H1 (cell line): ENCODE results near the gene TYSND1. TPM values are rescaled to one million over a fixed set of nuclear protein-coding genes. Genes with fewer than 3 reads are reported as not detected.

Source experiments
- CTCF ChIA-PET: fragments of 300-600 bp; sonication (Branson Sonifier 250); formaldehyde crosslinking; loops from one replicate; lab custom pipeline; 2021; ENCODE audit not compliant: partially characterized antibody; lab: Charles Lee
- POLR2A ChIA-PET: fragments of 300-600 bp; sonication (Branson Sonifier 250); formaldehyde crosslinking; loops from one replicate; lab custom pipeline; 2021; ENCODE audit warnings: inconsistent platforms; ENCODE audit not compliant: partially characterized antibody; lab: Charles Lee
- DNase-seq, 2 experiments: peaks; one replicate each; pipeline versions ENCODE4 v3.0.0 to v3.0.0-alpha.2; 2010 to 2022; ENCODE audit warnings: low spot score in 2 of 2, low read depth in 1 of 2, mixed read lengths in 1 of 2
- FAIRE-seq: peaks from 2 replicates; lab custom pipeline; 2011; peaks lifted over from hg19 to GRCh38; lab: Jason Lieb, UNC
- H2AFZ ChIP-seq: 2 replicates; pipeline ENCODE4 v1.8.1; 2012; ENCODE audit warnings: low read length, inconsistent platforms
- H2AK5ac ChIP-seq: 2 replicates; pipeline ENCODE4 v1.6.1; 2013; ENCODE audit warnings: low read depth, low read length
- H2BK120ac ChIP-seq: replicated peaks from 2 replicates; pipeline ENCODE3; 2013; ENCODE audit warnings: low read depth, low read length, inconsistent platforms
- H2BK12ac ChIP-seq: 2 replicates; pipeline ENCODE4 v1.6.1; 2013; ENCODE audit warnings: low read depth, low read length
- H2BK15ac ChIP-seq: 2 replicates; pipeline ENCODE4 v1.6.1; 2013; ENCODE audit warnings: low read length
- H2BK20ac ChIP-seq: 2 replicates; pipeline ENCODE4 v1.6.1; 2013; ENCODE audit warnings: low read length
- H2BK5ac ChIP-seq: 2 replicates; pipeline ENCODE4 v1.6.1; 2013; ENCODE audit warnings: low read depth, low read length
- H3K14ac ChIP-seq: 2 replicates; pipeline ENCODE4 v1.6.1; 2013; ENCODE audit warnings: inconsistent platforms; ENCODE audit not compliant: insufficient read length
- H3K18ac ChIP-seq: 2 replicates; pipeline ENCODE4 v1.6.1; 2013; ENCODE audit warnings: low read length; ENCODE audit errors: extremely low read depth
- H3K23ac ChIP-seq: 2 replicates; pipeline ENCODE4 v1.6.1; 2013; ENCODE audit warnings: inconsistent platforms; ENCODE audit not compliant: insufficient read length
- H3K23me2 ChIP-seq: 2 replicates; pipeline ENCODE4 v1.6.1; 2013; ENCODE audit warnings: low read depth, low read length
- H3K27ac ChIP-seq: 2 replicates; pipeline ENCODE4 v1.6.1; 2011; ENCODE audit warnings: low read depth, low read length, inconsistent platforms
- H3K27me3 ChIP-seq, 4 experiments: replicated peaks in 1 of 4; 1 replicate in 1 of 4; 2 replicates in 3 of 4; pipeline versions ENCODE4 v1.6.1 to v1.8.1; 2011 to 2013; ENCODE audit warnings: low read length in 3 of 4, mild to moderate bottlenecking in 3 of 4, inconsistent platforms in 2 of 4, mixed read lengths in 2 of 4, moderate library complexity in 1 of 4; ENCODE audit not compliant: control insufficient read depth in 3 of 4, insufficient read depth in 3 of 4; ENCODE audit errors: extremely low read depth in 1 of 4
- H3K36me3 ChIP-seq, 4 experiments: 2 replicates each; pipeline versions ENCODE4 v1.6.1 to v1.8.1; 2011 to 2013; ENCODE audit warnings: mild to moderate bottlenecking in 4 of 4, low read length in 3 of 4, moderate library complexity in 2 of 4, control low read depth in 1 of 4, inconsistent platforms in 1 of 4; ENCODE audit not compliant: insufficient read depth in 4 of 4, control insufficient read depth in 2 of 4
- H3K4ac ChIP-seq: replicated peaks from 2 replicates; pipeline ENCODE3; 2013; ENCODE audit warnings: low read length, low read depth, mixed read lengths, inconsistent platforms; ENCODE audit not compliant: insufficient read length
- H3K4me1 ChIP-seq, 4 experiments: replicated peaks in 1 of 4; 1 replicate in 1 of 4; 2 replicates in 3 of 4; pipeline versions ENCODE4 v1.6.1 to v1.8.1; 2011 to 2013; ENCODE audit warnings: low read length in 3 of 4, inconsistent platforms in 2 of 4, mixed read lengths in 1 of 4; ENCODE audit not compliant: insufficient read depth in 4 of 4, control insufficient read depth in 3 of 4
- H3K4me2 ChIP-seq, 2 experiments: 2 replicates each; pipeline versions ENCODE4 v1.6.1 to v1.8.1; 2011 to 2013; ENCODE audit warnings: low read depth in 2 of 2, low read length in 2 of 2, control low read depth in 1 of 2, inconsistent platforms in 1 of 2, mild to moderate bottlenecking in 1 of 2; ENCODE audit not compliant: insufficient read depth in 1 of 2
- H3K4me3 ChIP-seq, 4 experiments: fragments of 200-600, 300-600 bp in 1 of 4; sonication (generic), shearing (Covaris generic), sonication (Bioruptor Twin) in 1 of 4; 2 replicates each; pipeline versions ENCODE4 v1.5.1 to v1.8.1; 2011 to 2016; ENCODE audit warnings: low read length in 4 of 4, low read depth in 3 of 4, control low read depth in 2 of 4, inconsistent platforms in 2 of 4, mild to moderate bottlenecking in 2 of 4, mixed read lengths in 1 of 4, moderate library complexity in 1 of 4; ENCODE audit not compliant: insufficient read depth in 2 of 4; ENCODE audit errors: extremely low read depth in 1 of 4
- H3K56ac ChIP-seq: replicated peaks from 2 replicates; pipeline ENCODE3; 2013; ENCODE audit warnings: low read depth, mild to moderate bottlenecking, mixed read lengths, low read length, inconsistent platforms; ENCODE audit not compliant: insufficient read length
- H3K79me1 ChIP-seq: 2 replicates; pipeline ENCODE4 v1.6.1; 2013; ENCODE audit warnings: low read depth, low read length, control low read depth
- H3K79me2 ChIP-seq, 2 experiments: 2 replicates each; pipeline versions ENCODE4 v1.6.1 to v1.8.1; 2012 to 2013; ENCODE audit warnings: low read length in 2 of 2, mild to moderate bottlenecking in 2 of 2, inconsistent platforms in 1 of 2; ENCODE audit not compliant: insufficient read depth in 2 of 2, control insufficient read depth in 1 of 2
- H3K9ac ChIP-seq, 4 experiments: replicated peaks in 1 of 4; 1 replicate in 1 of 4; 2 replicates in 3 of 4; pipeline versions ENCODE4 v1.6.1 to v1.8.1; 2011 to 2013; ENCODE audit warnings: low read depth in 3 of 4, low read length in 3 of 4, control low read depth in 2 of 4, mild to moderate bottlenecking in 2 of 4, moderate library complexity in 2 of 4, inconsistent platforms in 1 of 4; ENCODE audit errors: extremely low read depth in 1 of 4
- H3K9me3 ChIP-seq, 2 experiments: 2 replicates each; pipeline versions ENCODE4 v1.6.1 to v1.8.1; 2012 to 2013; ENCODE audit warnings: mild to moderate bottlenecking in 2 of 2, moderate library complexity in 2 of 2, control low read depth in 1 of 2, inconsistent platforms in 1 of 2, low read depth in 1 of 2, low read length in 1 of 2, mixed read lengths in 1 of 2; ENCODE audit not compliant: insufficient read depth in 2 of 2
- H4K20me1 ChIP-seq, 2 experiments: replicated peaks in 1 of 2; 2 replicates each; pipeline versions ENCODE3 to v1.8.1; 2011 to 2013; ENCODE audit warnings: inconsistent platforms in 2 of 2, low read length in 2 of 2, mild to moderate bottlenecking in 1 of 2; ENCODE audit not compliant: insufficient read depth in 2 of 2, control insufficient read depth in 1 of 2
- H4K5ac ChIP-seq: 2 replicates; pipeline ENCODE4 v1.6.1; 2013; ENCODE audit warnings: low read length, low read depth, mixed read lengths, inconsistent platforms; ENCODE audit not compliant: insufficient read length
- H4K8ac ChIP-seq: 2 replicates; pipeline ENCODE4 v1.8.0; 2013; ENCODE audit warnings: mild to moderate bottlenecking, moderate library complexity, low read length, inconsistent platforms; ENCODE audit not compliant: insufficient read depth; ENCODE audit errors: extremely low read depth
- H4K91ac ChIP-seq: replicated peaks from 2 replicates; pipeline ENCODE3; 2013; ENCODE audit warnings: low read length, mixed read lengths, inconsistent platforms; ENCODE audit not compliant: insufficient read length
- CHD7 ChIP-seq: fragments of 300-600 bp; sonication (generic); IDR thresholded peaks from 2 replicates; pipeline ENCODE4 v1.7.1; 2012; ENCODE audit warnings: low read length, moderate library complexity, mild to moderate bottlenecking, inconsistent platforms; ENCODE audit not compliant: insufficient replicate concordance
- WGBS, 2 experiments: shearing (Covaris generic) in 1 of 2; methylation state at CpG; one replicate each; pipeline versions ENCODE4 v1.1.6 to v1.1.7; 2013 to 2015; ENCODE audit warnings: low lambda C conversion rate in 2 of 2, mixed read lengths in 2 of 2, inconsistent platforms in 1 of 2, low coverage in 1 of 2, missing lambda C conversion rate in 1 of 2; ENCODE audit not compliant: insufficient replicate concordance in 2 of 2, insufficient coverage in 1 of 2, insufficient read length in 1 of 2; ENCODE audit errors: extremely low coverage in 1 of 2, missing lambda C conversion rate in 1 of 2; 5-methylcytosine and 5-hydroxymethylcytosine counted together
- polyA plus RNA-seq, 7 experiments: library from polyadenylated mRNA; depleted of rRNA in 3 of 7; stranded (reverse) in 5 of 7; unstranded in 2 of 7; fragments of >200 nt in 5 of 7; fragments of 200-250 nt in 2 of 7; gene quantifications; 1 replicate in 5 of 7; 2 replicates in 1 of 7; 4 replicates in 1 of 7; pipeline versions ENCODE4 v1.2.1 to v1.2.3, GENCODE V29; 2011 to 2013; ENCODE audit warnings: missing spikeins in 2 of 7, mixed read lengths in 2 of 7
- total RNA-seq: library from RNA; stranded (reverse); fragmentation: NEBNext Ultra II Directional; extraction: Animal tissue kit (Norgen Biotek cat#: 25700); gene quantifications from 2 replicates; pipeline ENCODE4 v1.2.1, GENCODE V29; 2021

The TYSND1 gene
- total and polyA plus RNA-seq, 2 of the 8 experiments (the other 6 are each of a cell fraction or from before 2014, with no cell fraction given): 11.9 to 15.0 TPM

DNA sequence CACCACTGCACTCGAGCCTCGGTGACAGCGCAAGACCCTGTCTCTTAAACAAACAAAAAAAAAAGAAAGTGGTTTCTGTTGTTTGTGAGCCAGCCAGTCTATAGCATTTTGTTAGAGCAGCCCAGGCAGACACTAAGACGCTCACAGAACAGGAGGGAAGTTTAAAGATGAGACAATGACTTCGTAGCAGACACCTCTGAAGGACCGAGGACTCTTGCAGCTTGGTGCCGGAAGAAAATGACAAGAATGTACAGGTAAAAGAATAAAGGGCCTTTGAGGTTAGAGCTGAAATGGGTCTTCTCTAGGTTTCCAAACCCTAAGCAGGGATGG is 54.1 kb downstream of the TYSND1 start:
- no peaks in the 10 kb centered on the region for H4K20me1 ChIP-seq
- H3K27ac ChIP-seq: no peak overlapping the region
- no peak overlapping the region for H3K4me2 ChIP-seq
- no peak overlapping the region for H3K23ac ChIP-seq
- no peak overlapping the region for H3K14ac ChIP-seq
- H2BK15ac ChIP-seq: no peak overlapping the region
- H4K5ac ChIP-seq: no peak overlapping the region
- no peaks in the 10 kb centered on the region for H3K27me3 ChIP-seq
- ChIA-PET CTCF (interaction anchor here (0.6 to 9.6 kb wide), 8 partner anchors 14 to 134 kb away, joined by 3 to 90 read pairs (median 4); no protein-coding TSS in a partner anchor), POLR2A (no interaction called here)
- H3K56ac ChIP-seq: no peak overlapping the region
- DNase-seq (no peak), FAIRE-seq (no peak)
- no peaks in the 10 kb centered on the region for H3K79me1 ChIP-seq
- no peak overlapping the region for H2AK5ac ChIP-seq
- no peak overlapping the region for H2BK5ac ChIP-seq
- no peaks in the 10 kb centered on the region for H3K23me2 ChIP-seq
- no peak overlapping the region for H2BK20ac ChIP-seq
- no peaks in the 10 kb centered on the region; a peak in 1 of 7 replicates for H3K4me1 ChIP-seq
- no peak overlapping the region for H3K4me3 ChIP-seq
- no peaks in the 10 kb centered on the region for H3K79me2 ChIP-seq
- no peak overlapping the region for H3K4ac ChIP-seq
- no peak overlapping the region for H2BK120ac ChIP-seq
- H4K8ac ChIP-seq: no peak overlapping the region
- H2BK12ac ChIP-seq: no peak overlapping the region
- no peak overlapping the region for H2AFZ ChIP-seq
- H3K9ac ChIP-seq: no peak overlapping the region
- 90% methylated on average over 7 of the region's 7 CpGs; no CpG with 5 or more reads in 1 of the 2 experiments for WGBS, 2 experiments
- no peak overlapping the region for H3K18ac ChIP-seq
- H3K9me3 ChIP-seq: no peaks in the 10 kb centered on the region
- H4K91ac ChIP-seq: no peak overlapping the region
- no peaks in the 10 kb centered on the region for H3K36me3 ChIP-seq
- no peak for TF ChIP-seq CHD7
